NB4 (cell line): ENCODE data around the gene PPIL6.

ENCODE experiments used
- DNase-seq: peaks from one replicate; pipeline ENCODE4 v3.0.0; 2010; ENCODE audit warnings: low read depth
- H3K4me3 ChIP-seq: one replicate; pipeline ENCODE4 v1.5.1; 2011; ENCODE audit warnings: mild to moderate bottlenecking, low read depth, low read length, moderate library complexity
- CTCF ChIP-seq: IDR thresholded peaks from one replicate; pipeline ENCODE4 v1.5.1; 2012; ENCODE audit warnings: low read depth, low read length
- MAX ChIP-seq: IDR thresholded peaks from 2 replicates; pipeline ENCODE4 v1.6.1; 2011; ENCODE audit warnings: low read depth, low read length
- MYC ChIP-seq: IDR thresholded peaks from 2 replicates; pipeline ENCODE4 v1.6.1; 2011; ENCODE audit warnings: low read depth, low read length
- POLR2A ChIP-seq: IDR thresholded peaks from 2 replicates; pipeline ENCODE4 v1.6.1; 2011; ENCODE audit warnings: mild to moderate bottlenecking; ENCODE audit not compliant: insufficient read length; ENCODE audit errors: extremely low read depth

The PPIL6 gene

GRCh38 chr6:109442393-109442924 lies 2.0 kb upstream of the PPIL6 start:
- no peak overlapping the region for H3K4me3 ChIP-seq
- TF ChIP-seq POLR2A (no peak), MAX (no peak), CTCF (no peak), MYC (no peak)
- DNase-seq: no peak

- peak; percentile 76 for DNase-seq
- peak; percentile 46; the same call in 1 of the 2 replicates for TF ChIP-seq MYC
- peak; percentile 24 for TF ChIP-seq CTCF
- TF ChIP-seq MAX: no peak
- H3K4me3 ChIP-seq: peak overlapping the region; percentile 71
Observed at GRCh38 chr6:109441069-109441816, 815 bp upstream of the PPIL6 start.

GRCh38 chr6:109436041-109436440 lies 4.4 kb downstream of the PPIL6 start:
- no peak for TF ChIP-seq POLR2A
- TF ChIP-seq MAX: no peak
- no peak for TF ChIP-seq MYC
- no peak for TF ChIP-seq CTCF
- H3K4me3 ChIP-seq: no peak overlapping the region
- DNase-seq: no peak

- H3K4me3 ChIP-seq: no peak overlapping the region
- TF ChIP-seq MAX: no peak
- TF ChIP-seq MYC: no peak
- DNase-seq: no peak
Observed at GRCh38 chr6:109434456-109434855, 6.0 kb downstream of the PPIL6 start.

- DNase-seq: no peak
- no peak for TF ChIP-seq POLR2A
- no peak overlapping the region for H3K4me3 ChIP-seq
Observed at GRCh38 chr6:109429496-109429895, 10.9 kb downstream of the PPIL6 start.

- no peak overlapping the region for H3K4me3 ChIP-seq
- DNase-seq: no peak
- TF ChIP-seq POLR2A: no peak
- no peak for TF ChIP-seq MYC
- TF ChIP-seq CTCF: no peak
- no peak for TF ChIP-seq MAX
Observed at GRCh38 chr6:109428889-109429477, 11.4 kb downstream of the PPIL6 start.

GRCh38 chr6:109424946-109425345 lies 15.5 kb downstream of the PPIL6 start:
- TF ChIP-seq MAX (no peak), CTCF (no peak), POLR2A (no peak), MYC (no peak)
- DNase-seq: no peak
- no peak overlapping the region for H3K4me3 ChIP-seq
